ACHN (cell line): ENCODE measurements around the gene TRIM46.
"Not testable (repeated sequence)": the region's sequence is repeated elsewhere in the genome, so short reads cannot be mapped to it uniquely, and the experiment has no call there.

ENCODE experiments used
- DNase-seq: peaks from one replicate; pipeline ENCODE4 v3.0.0-alpha.2; 2015
- in situ Hi-C: cut with HindIII; loops from 2 replicates; pipeline ENCODE4 v1.10.0; 2017; ENCODE audit warnings: low sequenced_read_pairs, low pct_ligation_motif_present, low pct_unique_long_range_greater_than_20kb

TRIM46 gene

DNA sequence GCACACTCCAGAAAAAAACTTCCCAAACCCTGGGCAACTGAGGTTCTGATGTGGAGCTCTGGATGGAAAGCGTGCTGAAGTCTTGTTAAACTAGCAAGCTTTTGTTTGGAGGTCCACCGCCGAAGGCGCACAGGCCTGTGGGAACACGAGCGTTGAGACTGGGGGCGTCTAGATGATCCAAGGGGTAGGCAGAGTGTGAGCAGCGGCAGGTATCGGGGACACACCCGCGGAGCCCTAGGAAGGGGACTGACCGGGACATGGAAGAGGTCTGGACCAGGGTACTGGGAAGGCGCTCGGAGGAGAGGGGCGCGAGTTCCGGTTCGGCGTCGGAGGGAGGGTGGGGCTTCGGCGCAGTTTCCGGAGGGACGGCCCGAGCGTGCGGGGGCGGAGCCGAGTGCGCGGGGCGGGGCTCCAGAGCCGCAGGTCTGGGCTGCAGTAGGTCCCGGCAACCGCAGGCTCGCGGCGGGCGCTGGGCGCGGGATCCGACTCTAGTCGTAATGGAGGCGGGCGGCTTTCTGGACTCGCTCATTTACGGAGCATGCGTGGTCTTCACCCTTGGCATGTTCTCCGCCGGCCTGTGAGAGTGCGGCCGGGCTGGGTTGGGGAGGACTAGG lies 38.1 kb upstream of the TRIM46 start, which contains the start of gene SLC50A1:
TSS of gene SLC50A1 (plus strand) at position 438 of the 614 bp plus-strand sequence. CDS start at position 498, 60 bp downstream.
- DNase-seq, result peak; percentile 97
- in situ Hi-C loops, result no loop called here

DNA sequence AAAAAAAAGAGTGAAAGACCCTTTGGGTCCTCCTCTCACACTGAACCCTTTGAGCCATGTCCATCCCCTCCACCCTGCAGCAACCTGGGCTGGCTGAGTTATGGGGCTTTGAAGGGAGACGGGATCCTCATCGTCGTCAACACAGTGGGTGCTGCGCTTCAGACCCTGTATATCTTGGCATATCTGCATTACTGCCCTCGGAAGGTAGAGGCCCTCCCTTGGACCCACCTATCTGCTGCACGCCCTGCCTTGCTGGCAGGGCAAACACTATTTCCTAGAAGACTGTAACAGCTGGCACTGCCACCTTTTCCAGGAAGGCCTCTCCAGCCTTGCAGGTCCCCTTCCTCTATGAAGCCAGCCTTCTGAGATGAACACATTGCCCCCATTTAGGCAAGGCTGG lies 36.9 kb upstream of the TRIM46 start:
- in situ Hi-C loops, result no loop called here

GRCh38 chr1:155137154-155137949 lies 36.3 kb upstream of the TRIM46 start:
- in situ Hi-C loops, result no loop called here
- DNase-seq, result no peak

More for the DNA sequence above, 36.9 kb upstream of the TRIM46 start:
- DNase-seq, result no peak

DNA sequence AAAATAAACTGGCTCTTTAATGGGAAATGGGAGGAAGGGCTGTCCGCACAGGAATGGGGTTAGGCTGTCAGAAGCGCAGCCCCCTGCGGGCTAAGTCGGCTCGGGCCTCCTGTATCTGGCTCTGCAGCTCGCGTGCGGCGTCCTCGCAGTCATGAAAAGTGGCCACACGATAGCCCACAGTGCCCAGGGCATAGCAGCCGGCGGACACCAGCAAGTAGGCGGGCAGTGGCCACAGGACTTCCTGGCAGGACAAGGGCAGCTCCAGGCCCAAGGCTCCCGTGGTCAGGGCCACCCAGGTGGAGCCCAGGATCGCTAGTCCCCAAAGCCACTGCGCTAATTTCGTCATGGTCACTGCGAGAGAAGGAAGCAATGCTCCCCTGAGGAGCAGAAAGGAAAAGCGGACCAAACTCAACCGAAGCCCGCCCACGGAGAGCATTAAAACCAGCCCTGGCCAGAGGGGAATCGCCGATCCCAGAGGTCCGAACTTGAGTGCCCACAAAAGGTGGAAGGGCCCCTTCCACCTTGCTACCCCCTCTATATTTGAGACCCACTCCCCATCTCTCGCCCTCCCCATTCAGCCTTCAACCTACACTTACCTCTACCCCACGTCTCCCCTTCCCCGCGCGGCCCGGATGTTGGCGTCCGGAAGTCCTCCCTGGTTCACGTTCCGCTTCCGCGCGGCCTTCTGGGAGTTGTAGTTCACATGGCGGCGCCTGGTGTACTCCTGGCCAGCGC lies 33.6 kb upstream of the TRIM46 start, which contains the start of gene DPM3:
TSS of gene DPM3 (minus strand) at position 637 of the 735 bp plus-strand sequence. CDS start at position 346, 291 bp downstream.
- in situ Hi-C loops, result no loop called here
- DNase-seq, result peak; percentile 87

DNA sequence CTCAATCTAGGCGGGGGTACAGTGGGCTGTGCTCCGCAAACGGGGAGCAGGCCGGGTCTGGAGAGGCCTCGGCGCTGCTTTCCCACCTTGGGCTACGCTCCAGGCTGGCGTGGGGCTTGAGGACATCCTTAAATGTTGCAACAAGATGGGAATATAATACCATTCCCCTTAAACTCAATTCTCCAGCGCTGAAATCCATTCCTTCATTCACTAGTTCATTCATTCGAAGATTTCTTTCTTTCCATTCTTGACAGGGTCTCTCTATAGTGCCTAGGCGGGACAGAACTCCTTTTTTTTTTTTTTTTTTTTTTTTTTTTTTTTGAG lies 33.1 kb upstream of the TRIM46 start:
- no peak for DNase-seq
- in situ Hi-C loops, result no loop called here

DNA sequence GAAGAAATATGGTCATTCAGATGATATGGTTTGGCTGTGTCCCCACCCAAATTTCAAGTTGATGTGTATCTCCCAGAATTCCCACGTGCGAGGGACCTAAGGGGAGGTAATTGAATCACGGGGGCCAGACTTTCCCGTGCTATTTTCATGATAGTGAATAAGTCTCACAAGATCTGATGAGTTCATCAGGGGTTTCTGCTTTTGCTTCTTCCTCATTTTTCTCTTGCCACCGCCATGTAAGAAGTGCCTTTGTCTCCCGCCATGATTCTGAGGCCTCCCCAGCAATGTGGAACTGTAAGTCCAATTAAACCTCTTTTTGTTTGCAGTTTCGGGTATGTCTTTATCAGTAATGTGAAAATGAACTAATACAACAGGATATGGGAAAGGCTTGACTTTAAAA lies 31.9 kb upstream of the TRIM46 start:
- no peak for DNase-seq
- in situ Hi-C loops, result no loop called here

DNA sequence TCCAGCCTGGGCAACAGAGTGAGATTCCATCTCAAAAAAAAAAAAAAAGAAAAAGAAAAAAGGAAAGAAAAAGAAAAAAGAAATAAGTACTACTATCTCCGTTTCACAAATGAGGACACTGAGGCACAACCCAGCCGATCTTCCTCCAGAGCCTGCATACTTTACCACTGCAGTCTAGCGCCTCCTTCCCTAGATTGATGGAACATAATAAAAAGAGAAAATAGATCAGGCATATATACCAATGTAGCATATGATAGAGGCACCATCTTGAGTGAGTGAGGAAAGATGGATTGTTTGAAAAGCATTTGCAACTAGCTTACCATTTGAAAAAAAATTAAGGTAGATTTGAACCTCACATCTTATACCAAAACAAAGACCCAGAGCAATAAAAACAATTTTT lies 28.2 kb upstream of the TRIM46 start:
- in situ Hi-C loops, result no loop called here
- no peak for DNase-seq

GRCh38 chr1:155155996-155156643 lies 17.5 kb upstream of the TRIM46 start:
- in situ Hi-C loops, result not testable (repeated sequence)

DNA sequence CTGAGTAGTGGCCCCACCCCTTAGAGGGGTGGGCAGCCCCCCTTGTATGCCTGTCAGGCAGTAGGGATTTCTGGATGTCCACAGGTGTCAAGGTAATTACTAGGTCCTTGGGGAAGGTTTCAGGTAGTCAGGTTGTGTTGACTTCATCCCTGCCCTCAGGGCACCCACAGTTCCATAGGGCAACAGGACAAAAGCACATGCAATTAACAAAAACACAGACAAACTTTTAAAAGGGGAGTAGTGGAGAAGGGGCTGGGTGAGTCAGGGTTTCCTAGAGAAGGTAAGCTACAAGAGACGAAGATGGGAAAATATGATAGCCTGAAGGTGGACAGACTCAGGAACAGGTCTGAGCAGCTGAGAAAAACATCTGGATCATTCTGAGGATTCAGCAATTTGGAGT lies 14.7 kb upstream of the TRIM46 start:
- no peak for DNase-seq
- in situ Hi-C loops, result no loop called here

More at GRCh38 chr1:155155996-155156643, 17.5 kb upstream of the TRIM46 start:
- DNase-seq, result not testable (repeated sequence)

- no peak for DNase-seq
- in situ Hi-C loops, result no loop called here
Observed at GRCh38 chr1:155160128-155160527, 13.5 kb upstream of the TRIM46 start.

- DNase-seq, in situ Hi-C loops: not testable (repeated sequence)
Observed at GRCh38 chr1:155162631-155163030, 11.0 kb upstream of the TRIM46 start.

DNA sequence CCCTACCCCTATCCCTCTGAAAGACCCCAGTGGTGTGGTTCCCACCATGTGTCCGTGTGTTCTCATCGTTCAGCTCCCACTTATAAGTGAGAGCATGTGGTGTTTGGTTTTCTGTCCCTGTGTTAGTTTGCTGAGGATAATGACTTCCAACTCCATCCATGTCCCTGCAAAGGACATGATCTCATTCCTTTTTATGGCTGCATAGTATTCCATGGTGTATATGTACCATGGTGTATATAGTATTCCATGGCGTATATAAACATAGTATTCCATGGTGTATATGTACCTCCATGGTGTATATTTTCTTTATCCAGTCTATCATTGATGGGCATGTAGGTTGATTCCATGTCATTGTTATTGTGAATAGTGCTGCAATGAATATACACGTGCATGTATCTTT lies 9.9 kb upstream of the TRIM46 start:
- DNase-seq, in situ Hi-C loops: not testable (repeated sequence)

- DNase-seq, in situ Hi-C loops: not testable (repeated sequence)
Observed at GRCh38 chr1:155164625-155165024, 9.0 kb upstream of the TRIM46 start.

- DNase-seq, result no peak
- in situ Hi-C loops, result no loop called here
Observed at GRCh38 chr1:155166051-155166470, 7.6 kb upstream of the TRIM46 start.

DNA sequence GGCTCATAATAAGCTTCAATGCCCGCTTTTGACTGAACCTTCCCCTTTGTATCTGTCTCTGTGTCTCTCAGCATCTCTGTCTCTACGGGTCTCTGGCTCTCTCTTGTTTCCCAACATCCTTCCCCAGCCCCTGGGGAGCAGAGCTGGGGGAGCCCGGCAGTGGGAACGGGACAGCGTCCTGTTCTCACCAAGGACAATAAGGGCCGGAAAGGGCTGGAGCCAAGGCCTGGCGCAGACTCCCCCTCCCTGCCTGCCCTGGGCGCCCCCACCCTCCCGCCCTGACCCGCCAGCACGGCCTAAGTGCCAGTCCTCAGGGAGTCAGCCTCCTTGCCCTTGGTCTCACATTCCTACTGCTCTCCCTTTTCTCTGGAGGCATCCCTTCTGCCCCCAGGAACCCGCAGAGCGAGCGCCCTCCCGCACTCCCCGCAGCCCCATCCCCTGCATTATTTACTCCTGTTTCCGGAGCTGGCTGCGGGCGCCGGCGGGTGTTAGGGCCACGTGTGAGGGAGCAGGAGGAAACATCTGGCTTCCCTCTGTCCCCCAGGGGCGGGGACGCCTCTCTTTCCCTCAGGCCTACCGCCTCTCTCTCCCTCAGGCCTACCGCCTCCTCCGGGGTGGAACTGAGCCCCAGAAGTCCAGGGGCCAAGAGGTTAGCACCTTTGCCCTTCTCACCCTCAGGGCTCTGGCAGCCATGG lies 7.0 kb upstream of the TRIM46 start:
- DNase-seq, result no peak
- in situ Hi-C loops, result no loop called here

DNA sequence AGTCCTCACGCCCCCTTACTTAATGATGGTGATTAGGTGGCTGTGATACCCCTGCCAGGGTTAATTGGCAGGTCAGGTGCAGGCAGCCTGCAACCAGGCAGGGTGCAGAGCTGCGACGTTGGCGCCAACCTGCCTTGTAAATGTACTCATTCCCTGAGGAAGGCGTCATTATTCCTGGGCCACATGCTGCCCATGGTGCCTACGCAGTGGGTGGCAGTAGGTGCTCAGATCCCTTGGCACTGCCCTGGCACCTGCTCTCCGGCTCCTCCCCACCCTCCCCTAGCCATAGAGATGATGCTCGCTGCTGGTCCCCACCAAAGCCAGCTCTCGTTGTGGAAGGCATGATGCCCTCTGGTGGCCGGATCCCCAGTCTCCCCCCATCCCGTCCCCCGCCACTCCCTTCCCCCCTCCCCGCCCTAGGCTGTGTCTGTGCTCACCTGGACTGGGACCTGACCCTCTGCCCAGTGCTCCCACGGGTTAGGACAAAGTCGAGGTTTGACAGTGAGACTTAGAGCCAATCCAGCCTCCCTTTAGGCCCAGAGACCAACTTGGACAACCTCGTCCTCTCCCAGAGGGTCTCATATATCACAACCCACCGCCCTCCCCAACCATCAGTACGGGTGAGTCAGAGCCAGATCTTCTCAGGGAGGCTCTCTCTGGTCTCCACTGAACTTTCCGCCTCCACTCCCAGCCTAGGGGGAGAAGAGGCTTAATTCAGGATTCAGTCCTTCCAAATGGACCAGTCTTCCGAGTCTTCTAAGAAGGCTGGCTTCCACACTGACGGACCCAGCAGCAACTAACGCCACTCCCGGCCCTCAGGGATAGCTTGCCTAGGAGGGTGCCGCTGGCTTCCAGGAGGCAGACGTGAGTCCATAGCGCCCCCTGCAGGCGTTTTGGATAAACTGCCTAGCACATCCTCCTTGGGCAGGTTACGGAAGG lies 6.2 kb upstream of the TRIM46 start:
- in situ Hi-C loops, result no loop called here
- DNase-seq, result peak; percentile 89

DNA sequence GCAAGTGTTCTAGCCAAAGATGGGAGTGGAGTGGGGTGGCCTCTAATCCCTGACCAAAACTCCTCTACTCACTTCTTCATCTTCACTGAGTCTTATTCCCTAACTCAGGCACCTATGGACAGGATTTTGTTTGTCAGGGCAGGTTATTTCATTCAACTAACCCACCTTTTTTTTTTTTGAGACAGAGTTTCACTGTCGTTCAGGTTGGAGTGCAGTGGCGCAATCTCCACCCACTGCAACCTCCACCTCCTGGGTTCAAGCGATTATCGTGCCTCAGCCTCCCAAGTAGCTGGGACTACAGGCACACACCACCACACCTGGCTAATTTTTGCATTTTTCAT lies 5.6 kb upstream of the TRIM46 start:
- in situ Hi-C loops, DNase-seq: not testable (repeated sequence)
